CD14-positive monocyte (primary cell): ENCODE results near the gene NRG3. TPM values are rescaled to one million over a fixed set of nuclear protein-coding genes. Genes with fewer than 3 reads are reported as not detected.

Experiments used
- DNase-seq, 3 donors: peaks; one replicate each; pipeline ENCODE4 v3.0.0-alpha.2; 2011 to 2022
- H2AFZ ChIP-seq: 2 replicates; pipeline ENCODE4 v1.6.0; 2012; ENCODE audit warnings: mild to moderate bottlenecking, low read depth, low read length, inconsistent platforms; ENCODE audit not compliant: insufficient read depth, poor library complexity, severe bottlenecking
- H3K27ac ChIP-seq, 2 donors: 1 replicate in 1 of 2; 2 replicates in 1 of 2; pipeline ENCODE4 v1.5.1; 2012 to 2013; ENCODE audit warnings: low read length in 2 of 2, control low read depth in 1 of 2, inconsistent platforms in 1 of 2, low read depth in 1 of 2, mild to moderate bottlenecking in 1 of 2
- H3K27me3 ChIP-seq, 2 donors: one replicate each; pipeline versions ENCODE4 v1.6.0 to v1.6.1; 2011 to 2013; ENCODE audit warnings: low read length in 2 of 2; ENCODE audit not compliant: control insufficient read depth in 2 of 2, insufficient read depth in 2 of 2
- H3K36me3 ChIP-seq, 2 donors: replicated peaks in 1 of 2; 1 replicate in 1 of 2; 2 replicates in 1 of 2; pipeline versions ENCODE4 v1.5.1 to v1.6.1; 2012 to 2013; ENCODE audit warnings: low read length in 2 of 2, control low read depth in 1 of 2, inconsistent platforms in 1 of 2, mild to moderate bottlenecking in 1 of 2; ENCODE audit not compliant: insufficient read depth in 2 of 2, control insufficient read depth in 1 of 2
- H3K4me1 ChIP-seq, 2 donors: 1 replicate in 1 of 2; 2 replicates in 1 of 2; pipeline versions ENCODE4 v1.5.1 to v1.6.1; 2012 to 2013; ENCODE audit warnings: low read length in 2 of 2, control low read depth in 1 of 2, inconsistent platforms in 1 of 2, mild to moderate bottlenecking in 1 of 2, moderate library complexity in 1 of 2; ENCODE audit not compliant: insufficient read depth in 2 of 2, control insufficient read depth in 1 of 2
- H3K4me2 ChIP-seq: replicated peaks from 2 replicates; pipeline ENCODE3; 2012; ENCODE audit warnings: low read length, moderate library complexity, mild to moderate bottlenecking; ENCODE audit not compliant: poor library complexity, severe bottlenecking; ENCODE audit errors: extremely low read depth
- H3K4me3 ChIP-seq, 3 experiments: fragments of 200-600 bp in 1 of 3; sonication (generic) in 1 of 3; replicated peaks in 1 of 3; 1 replicate in 2 of 3; 2 replicates in 1 of 3; pipeline ENCODE4 v1.5.1; 2011 to 2013; ENCODE audit warnings: low read length in 3 of 3, mild to moderate bottlenecking in 3 of 3, control low read depth in 2 of 3, low read depth in 2 of 3, inconsistent platforms in 1 of 3, moderate library complexity in 1 of 3
- H3K79me2 ChIP-seq: 2 replicates; pipeline ENCODE4 v1.6.0; 2012; ENCODE audit warnings: mild to moderate bottlenecking, control low read depth, inconsistent platforms, low read length, moderate library complexity; ENCODE audit not compliant: insufficient read depth
- H3K9ac ChIP-seq: 2 replicates; pipeline ENCODE4 v1.6.0; 2017; ENCODE audit warnings: low read length, mild to moderate bottlenecking; ENCODE audit not compliant: insufficient read depth, poor library complexity, severe bottlenecking
- H3K9me3 ChIP-seq, 2 donors: replicated peaks in 1 of 2; 1 replicate in 1 of 2; 2 replicates in 1 of 2; pipeline versions ENCODE4 v1.5.1 to v1.6.1; 2012 to 2013; ENCODE audit warnings: low read length in 2 of 2, control low read depth in 1 of 2; ENCODE audit not compliant: control insufficient read depth in 1 of 2, insufficient read depth in 1 of 2
- H4K20me1 ChIP-seq: 2 replicates; pipeline ENCODE4 v1.6.0; 2012; ENCODE audit warnings: mild to moderate bottlenecking, low read length, control low read depth, moderate library complexity; ENCODE audit not compliant: insufficient read depth
- H3K27ac Mint-ChIP-seq, 7 donors: one replicate each; pipeline ENCODE4 v1.8.0; 2020; ENCODE audit warnings: mild to moderate bottlenecking in 7 of 7, mixed read lengths in 7 of 7, moderate library complexity in 6 of 7, inconsistent platforms in 2 of 7
- H3K27me3 Mint-ChIP-seq, 3 donors: one replicate each; pipeline ENCODE4 v1.8.0; 2021 to 2022; ENCODE audit warnings: low read depth in 3 of 3, mild to moderate bottlenecking in 3 of 3, mixed read lengths in 3 of 3, moderate library complexity in 3 of 3, inconsistent platforms in 1 of 3
- H3K36me3 Mint-ChIP-seq, 2 donors: one replicate each; pipeline ENCODE4 v1.8.0; 2020; ENCODE audit warnings: mixed read lengths in 2 of 2, inconsistent platforms in 1 of 2, mild to moderate bottlenecking in 1 of 2
- H3K4me1 Mint-ChIP-seq: one replicate; pipeline ENCODE4 v1.8.0; 2020; ENCODE audit warnings: mild to moderate bottlenecking, mixed read lengths
- H3K4me3 Mint-ChIP-seq, 2 donors: one replicate each; pipeline ENCODE4 v1.8.0; 2020; ENCODE audit warnings: mild to moderate bottlenecking in 2 of 2, mixed read lengths in 2 of 2, moderate library complexity in 1 of 2
- H3K9me3 Mint-ChIP-seq, 7 donors: one replicate each; pipeline ENCODE4 v1.8.0; 2020 to 2022; ENCODE audit warnings: mixed read lengths in 7 of 7, mild to moderate bottlenecking in 6 of 7, moderate library complexity in 6 of 7, inconsistent platforms in 2 of 7
- CTCF ChIP-seq: fragments of 200-600 bp; IDR thresholded peaks from one replicate; pipeline ENCODE4 v1.8.0; 2022; ENCODE audit warnings: antibody characterized with exemption, mild to moderate bottlenecking
- WGBS: methylation state at CpG from one replicate; pipeline ENCODE4 v1.1.5; 2013; ENCODE audit warnings: missing lambda C conversion rate; ENCODE audit not compliant: insufficient coverage; 5-methylcytosine and 5-hydroxymethylcytosine counted together
- intact Hi-C, 2 donors: fragments of 100-400 bp; cut with micrococcal nuclease; formaldehyde crosslinking; loops; one replicate each; pipeline versions ENCODE4 v1.15.0 to v1.15.1; 2023
- polyA plus RNA-seq, 3 donors: library from polyadenylated mRNA; depleted of rRNA in 1 of 3; unstranded in 2 of 3; stranded (reverse) in 1 of 3; fragments of 300-500 nt in 2 of 3; fragments of >200 nt in 1 of 3; fragmentation: Illumina TruSeq in 2 of 3; gene quantifications; 1 replicate in 2 of 3; 2 replicates in 1 of 3; pipeline ENCODE4 v1.2.3, GENCODE V29; 2012 to 2021

The NRG3 gene
- polyA plus RNA-seq, 3 donors = not detected

- WGBS = no CpG with 5 or more reads among the region's 4 CpGs
- no peaks in the 10 kb centered on the region for H3K27me3 Mint-ChIP-seq
These were observed 274.7 kb downstream of the NRG3 start for GRCh38 chr10:82149674-82150073.

DNA sequence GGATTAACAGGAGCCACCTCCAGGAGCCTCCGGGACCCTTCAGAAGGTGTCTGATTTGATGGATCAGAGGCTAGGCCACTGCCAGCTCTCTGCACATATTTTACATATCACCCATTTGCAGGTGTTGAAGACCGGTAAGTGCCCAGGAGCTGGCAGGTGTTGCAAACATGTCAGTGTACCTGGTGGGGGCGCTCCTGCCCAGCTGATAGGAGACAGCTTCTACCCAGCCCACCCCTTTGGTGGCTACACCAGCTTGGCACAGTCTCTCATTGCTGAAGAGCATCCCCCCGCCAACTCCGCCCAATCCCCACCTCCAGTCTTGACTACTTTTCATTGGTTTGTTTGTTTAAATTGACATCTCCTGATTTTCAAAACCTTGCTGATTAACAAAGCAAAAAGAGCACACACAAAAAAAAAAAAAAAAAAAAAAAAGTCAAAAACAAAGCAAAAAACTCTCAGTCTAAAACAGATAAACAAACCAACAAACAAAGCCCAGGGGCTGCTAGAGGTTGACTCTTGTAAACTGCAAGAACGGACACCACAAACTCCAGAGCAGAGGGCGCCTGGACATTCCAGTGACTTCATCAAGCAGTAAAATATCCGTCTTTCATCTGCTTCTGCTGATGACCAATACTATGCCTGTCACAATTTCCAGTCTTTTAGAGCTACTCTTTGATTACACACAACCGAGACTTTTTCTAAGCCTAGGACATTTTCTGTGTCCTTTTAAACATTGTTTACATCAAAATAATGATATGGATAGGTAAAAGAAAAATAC lies 275.3 kb downstream of the NRG3 start:
- WGBS = 59% methylated on average over 4 of the region's 9 CpGs
- H3K4me2 ChIP-seq = no peak overlapping the region
- no peak overlapping the region for H2AFZ ChIP-seq
- no peak overlapping the region for H3K9ac ChIP-seq
- TF ChIP-seq CTCF = no peak
- Mint-ChIP-seq H3K4me1 (peaks cover 6% of the 10 kb centered on the region), H3K4me3 (no peak overlapping the region), H3K36me3 (no peaks in the 10 kb centered on the region), H3K9me3 (peaks cover 0 to 6% (median 2%) of the 10 kb centered on the region in 7 donors), H3K27me3 (no peaks in the 10 kb centered on the region), H3K27ac (no peak overlapping the region)
- H3K27me3 ChIP-seq = no peaks in the 10 kb centered on the region
- H3K36me3 ChIP-seq = no peaks in the 10 kb centered on the region
- no peak overlapping the region for H3K27ac ChIP-seq
- intact Hi-C loops = no loop called here
- H3K4me3 ChIP-seq = no peak overlapping the region
- H3K79me2 ChIP-seq = no peaks in the 10 kb centered on the region
- H3K9me3 ChIP-seq = no peaks in the 10 kb centered on the region
- H4K20me1 ChIP-seq = no peaks in the 10 kb centered on the region
- peaks cover 0 to 11% of the 10 kb centered on the region in 2 donors for H3K4me1 ChIP-seq
- DNase-seq = no peak

More at GRCh38 chr10:82149674-82150073, 274.7 kb downstream of the NRG3 start:
- H4K20me1 ChIP-seq = no peaks in the 10 kb centered on the region
- TF ChIP-seq CTCF = no peak
- H3K4me1 ChIP-seq = peaks cover 0 to 11% of the 10 kb centered on the region in 2 donors
- H3K4me3 ChIP-seq = no peak overlapping the region
- intact Hi-C loops = no loop called here
- Mint-ChIP-seq H3K4me1 (peaks cover 6% of the 10 kb centered on the region), H3K36me3 (no peaks in the 10 kb centered on the region), H3K9me3 (peaks cover 0 to 6% (median 2%) of the 10 kb centered on the region in 7 donors), H3K27ac (no peak overlapping the region), H3K4me3 (no peak overlapping the region)
- no peaks in the 10 kb centered on the region for H3K9me3 ChIP-seq
- H3K36me3 ChIP-seq = no peaks in the 10 kb centered on the region
- no peak for DNase-seq
- H2AFZ ChIP-seq = no peak overlapping the region
- no peak overlapping the region for H3K9ac ChIP-seq
- no peak overlapping the region for H3K4me2 ChIP-seq
- no peaks in the 10 kb centered on the region for H3K79me2 ChIP-seq
- no peak overlapping the region for H3K27ac ChIP-seq
- no peaks in the 10 kb centered on the region for H3K27me3 ChIP-seq
